GM12865 (cell line): ENCODE results near the gene HTR3A.

Source experiments
- DNase-seq: peaks from one replicate; pipeline ENCODE4 v3.0.0; 2010; ENCODE audit warnings: low read depth
- H3K4me3 ChIP-seq: 2 replicates; pipeline ENCODE4 v1.5.1; 2011; ENCODE audit warnings: mild to moderate bottlenecking, low read depth, low read length, control low read depth
- TF ChIP-seq, protein P1 (sequence below): IDR thresholded peaks from 2 replicates; pipeline ENCODE4 v1.5.1; 2011; ENCODE audit warnings: low read length, control low read depth, low read depth, inconsistent platforms; ENCODE audit not compliant: insufficient read depth; ENCODE audit errors: missing control alignments

Gene HTR3A

DNA sequence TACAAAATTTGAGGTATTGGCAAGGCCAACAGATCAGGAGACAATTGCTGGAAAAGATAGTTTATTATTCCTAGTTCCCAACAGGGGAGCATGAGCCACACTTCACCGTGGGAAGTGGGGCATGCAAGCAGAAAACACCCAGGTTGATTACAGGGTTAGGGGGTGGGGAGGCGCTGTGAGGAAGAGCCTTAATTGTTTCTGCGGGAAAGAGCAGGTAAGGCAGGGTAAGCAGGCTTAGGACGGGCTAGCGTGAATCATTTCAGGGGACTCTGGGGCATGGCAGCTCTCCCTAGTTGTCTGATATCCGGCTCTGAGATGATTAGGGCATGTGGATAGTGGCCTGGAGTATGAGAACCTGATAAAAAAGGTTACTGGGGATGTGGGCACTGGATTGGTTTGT, 20.7 kb upstream of the HTR3A start:
- TF ChIP-seq, protein P1, sequence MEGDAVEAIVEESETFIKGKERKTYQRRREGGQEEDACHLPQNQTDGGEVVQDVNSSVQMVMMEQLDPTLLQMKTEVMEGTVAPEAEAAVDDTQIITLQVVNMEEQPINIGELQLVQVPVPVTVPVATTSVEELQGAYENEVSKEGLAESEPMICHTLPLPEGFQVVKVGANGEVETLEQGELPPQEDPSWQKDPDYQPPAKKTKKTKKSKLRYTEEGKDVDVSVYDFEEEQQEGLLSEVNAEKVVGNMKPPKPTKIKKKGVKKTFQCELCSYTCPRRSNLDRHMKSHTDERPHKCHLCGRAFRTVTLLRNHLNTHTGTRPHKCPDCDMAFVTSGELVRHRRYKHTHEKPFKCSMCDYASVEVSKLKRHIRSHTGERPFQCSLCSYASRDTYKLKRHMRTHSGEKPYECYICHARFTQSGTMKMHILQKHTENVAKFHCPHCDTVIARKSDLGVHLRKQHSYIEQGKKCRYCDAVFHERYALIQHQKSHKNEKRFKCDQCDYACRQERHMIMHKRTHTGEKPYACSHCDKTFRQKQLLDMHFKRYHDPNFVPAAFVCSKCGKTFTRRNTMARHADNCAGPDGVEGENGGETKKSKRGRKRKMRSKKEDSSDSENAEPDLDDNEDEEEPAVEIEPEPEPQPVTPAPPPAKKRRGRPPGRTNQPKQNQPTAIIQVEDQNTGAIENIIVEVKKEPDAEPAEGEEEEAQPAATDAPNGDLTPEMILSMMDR, result no peak
- no peak for DNase-seq
- no peak overlapping the region for H3K4me3 ChIP-seq

DNA sequence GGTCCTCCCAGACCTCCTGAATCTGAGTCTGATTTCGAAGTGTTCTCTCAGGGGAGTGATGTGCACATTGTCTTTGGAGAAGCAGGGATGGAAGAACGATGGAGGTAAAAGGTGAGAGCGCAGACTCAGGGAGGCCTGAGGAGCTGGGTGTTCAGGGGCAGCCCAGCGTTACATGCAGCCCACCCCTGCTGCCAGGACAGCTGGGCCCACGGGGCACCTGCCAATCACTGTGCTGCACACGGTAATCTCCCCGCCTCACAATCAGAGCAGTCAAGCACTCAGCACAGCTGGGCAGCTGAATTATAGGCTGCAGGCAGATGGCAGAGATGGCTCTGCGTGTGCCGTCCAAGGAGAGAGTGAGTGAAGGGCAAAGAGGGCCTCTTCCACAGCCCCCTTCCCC, 17.9 kb upstream of the HTR3A start:
- DNase-seq, result no peak
- H3K4me3 ChIP-seq, result no peak overlapping the region
- TF ChIP-seq, protein P1, result no peak

DNA sequence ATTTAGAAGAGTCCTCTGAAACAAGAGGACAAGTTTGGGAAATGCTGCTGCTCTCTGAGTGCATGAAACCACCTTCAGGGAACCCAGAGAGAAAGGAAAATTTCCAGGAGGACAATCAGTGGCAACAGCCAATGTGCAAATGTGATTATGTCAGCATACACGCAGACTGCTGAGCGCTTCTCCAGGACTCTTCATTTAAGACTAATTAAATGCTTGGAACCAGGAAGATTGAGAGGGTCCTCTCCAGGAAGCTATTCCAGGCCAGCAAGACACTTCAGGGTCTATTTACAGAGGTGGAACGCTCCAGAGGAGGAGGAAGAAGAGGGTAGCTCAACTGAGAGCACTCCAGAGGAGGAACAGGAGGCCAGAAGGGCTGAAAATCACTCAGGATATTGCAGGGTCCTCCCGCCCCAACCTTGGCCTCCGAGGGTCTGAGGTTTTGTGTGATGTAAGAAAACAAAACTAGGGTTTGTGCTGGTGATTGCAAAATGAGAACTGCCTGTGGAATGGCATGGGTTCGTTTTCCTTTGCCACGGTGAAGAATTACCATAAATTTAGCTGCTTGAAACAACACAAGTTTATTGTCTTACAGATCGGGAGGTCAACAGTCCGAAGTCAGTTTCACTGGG, 14.1 kb upstream of the HTR3A start:
- DNase-seq, result no peak
- TF ChIP-seq, protein P1, result no peak
- no peak overlapping the region for H3K4me3 ChIP-seq

DNA sequence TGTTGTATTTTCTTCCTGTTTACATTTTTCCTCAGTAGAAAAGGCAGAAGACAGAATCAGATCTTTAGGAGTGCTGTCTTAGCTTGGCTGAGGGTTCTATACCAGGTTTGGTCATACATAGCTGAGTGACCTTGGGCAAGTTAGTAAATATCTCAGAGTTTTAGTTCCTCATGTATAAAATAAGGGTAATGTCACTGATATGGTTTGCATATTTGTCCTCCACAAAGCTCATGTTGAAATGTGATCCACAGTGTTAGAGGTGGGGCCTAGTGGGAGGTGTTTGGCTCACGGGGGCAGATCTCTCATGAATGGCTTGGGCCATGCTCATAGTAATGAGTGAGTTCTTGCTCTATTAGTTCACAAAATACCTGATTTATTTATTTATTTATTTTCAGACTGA, 7.5 kb upstream of the HTR3A start:
- DNase-seq, result no peak
- no peak overlapping the region for H3K4me3 ChIP-seq
- TF ChIP-seq, protein P1, result no peak

DNA sequence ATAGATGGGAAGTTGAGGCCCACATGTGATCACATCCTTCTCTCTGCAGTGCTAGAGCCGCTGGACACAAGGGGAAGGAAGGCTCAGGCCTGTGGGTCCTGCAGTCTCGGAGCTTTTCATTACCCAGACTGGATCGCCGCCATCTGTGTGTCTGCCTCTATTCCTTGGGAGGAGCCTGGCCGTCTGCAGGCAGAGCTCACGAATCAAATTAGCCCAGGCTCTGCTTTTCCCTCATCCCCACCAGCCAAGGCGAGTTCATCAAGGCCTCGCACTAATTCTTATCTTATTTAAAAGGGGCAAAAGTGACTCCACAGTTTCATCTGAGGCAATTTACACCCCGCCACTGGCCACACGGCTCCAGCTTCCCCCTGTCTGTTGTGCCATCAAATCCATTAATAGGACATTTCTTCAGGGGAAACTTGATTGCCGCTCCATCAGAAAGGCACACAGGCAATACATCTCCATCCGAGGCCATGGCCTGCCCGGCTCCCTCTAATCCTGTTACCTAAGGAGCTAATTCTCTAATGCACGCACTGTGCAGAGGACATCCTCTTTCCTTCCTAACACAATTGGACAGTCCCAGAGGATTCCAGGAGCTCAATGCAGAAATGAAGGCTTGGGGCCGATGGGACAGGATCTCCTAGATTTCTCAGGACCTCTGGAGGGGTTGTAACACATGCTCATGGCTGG, 3.3 kb upstream of the HTR3A start:
- no peak for DNase-seq
- TF ChIP-seq, protein P1, result no peak
- no peak overlapping the region for H3K4me3 ChIP-seq

DNA sequence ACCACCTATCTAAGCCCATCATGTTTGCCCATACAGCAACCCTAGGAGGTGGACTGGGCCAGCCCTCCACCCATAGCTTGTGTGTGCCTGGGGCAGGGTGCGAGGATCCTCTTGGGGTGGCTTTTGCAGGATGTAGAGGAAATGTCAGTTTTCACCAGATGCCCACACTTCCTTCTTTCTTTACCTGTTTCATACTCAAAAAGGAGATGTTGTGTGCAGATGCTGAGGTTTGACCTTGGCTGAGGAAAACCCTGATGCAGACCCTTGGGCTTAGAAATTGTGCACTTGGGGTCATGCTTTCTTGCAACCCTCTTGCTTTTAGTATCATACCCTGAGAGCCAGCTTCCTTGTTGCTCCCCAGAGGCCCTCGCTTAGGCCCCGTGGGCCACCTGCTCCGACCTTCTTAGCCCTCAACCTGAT, 2.2 kb downstream of the HTR3A start:
- no peak overlapping the region for H3K4me3 ChIP-seq
- TF ChIP-seq, protein P1, result no peak
- no peak for DNase-seq

DNA sequence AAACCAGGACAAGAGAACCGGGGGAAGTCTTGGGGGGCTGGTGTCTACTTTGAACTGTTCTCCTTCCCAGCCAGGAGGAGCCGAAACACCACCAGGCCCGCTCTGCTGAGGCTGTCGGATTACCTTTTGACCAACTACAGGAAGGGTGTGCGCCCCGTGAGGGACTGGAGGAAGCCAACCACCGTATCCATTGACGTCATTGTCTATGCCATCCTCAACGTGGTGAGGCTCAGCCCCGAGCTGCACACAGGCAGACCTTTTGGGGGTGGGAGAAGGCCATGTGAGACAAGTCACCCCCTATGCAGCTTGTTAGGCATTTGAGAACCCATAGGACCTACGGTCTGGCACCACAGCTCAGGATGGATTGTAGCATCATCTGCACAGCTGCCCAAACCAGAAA, 2.8 kb downstream of the HTR3A start:
- DNase-seq, result no peak
- TF ChIP-seq, protein P1, result no peak
- H3K4me3 ChIP-seq, result no peak overlapping the region
